ENCODE results near the gene TRIO.

Gene TRIO

DNA sequence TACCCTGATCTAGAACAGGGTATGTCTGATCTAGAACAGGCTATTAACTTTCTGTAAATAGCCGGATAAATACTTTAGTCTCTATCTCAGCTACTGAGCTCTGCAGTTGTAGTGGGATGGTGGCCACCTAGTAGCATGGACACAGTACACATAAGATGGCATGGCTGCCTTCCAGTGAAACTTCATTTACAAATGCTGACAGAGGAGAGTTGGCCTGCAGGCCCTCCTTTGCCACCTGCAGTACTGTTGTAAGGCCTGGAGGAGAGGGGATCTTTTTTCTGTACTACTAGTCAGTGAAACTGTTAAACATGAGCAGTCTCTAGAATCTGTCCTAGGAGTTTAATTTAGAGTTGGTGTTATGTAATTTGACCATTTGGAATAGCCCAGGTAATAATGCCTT is 86.0 kb downstream of the TRIO start:
- DNase-seq = no peak

- DNase-seq = no peak
These were observed 86.6 kb downstream of the TRIO start for GRCh38 chr5:14229734-14230133.

DNA sequence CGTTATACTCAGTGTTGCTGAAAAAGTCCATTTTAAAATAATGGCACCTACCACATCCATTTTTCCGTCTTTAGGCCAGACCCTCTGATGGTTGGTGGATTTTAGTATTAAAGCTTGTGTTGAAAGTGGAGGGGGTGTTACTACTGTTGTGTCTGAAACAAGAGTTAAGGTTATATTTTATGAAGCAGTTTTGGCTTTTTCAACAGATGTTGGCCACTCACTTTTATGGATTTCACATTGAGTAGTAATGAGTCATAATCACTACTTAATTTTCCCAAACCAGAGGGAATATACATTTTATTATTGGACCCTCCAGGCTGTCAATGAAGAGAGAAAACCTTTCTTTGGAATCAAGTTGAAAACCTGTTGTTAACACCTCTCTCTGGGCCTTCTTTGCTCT is 88.0 kb downstream of the TRIO start:
- DNase-seq = no peak

GRCh38 chr5:14231890-14232289 is 88.7 kb downstream of the TRIO start:
- DNase-seq = no peak

DNA sequence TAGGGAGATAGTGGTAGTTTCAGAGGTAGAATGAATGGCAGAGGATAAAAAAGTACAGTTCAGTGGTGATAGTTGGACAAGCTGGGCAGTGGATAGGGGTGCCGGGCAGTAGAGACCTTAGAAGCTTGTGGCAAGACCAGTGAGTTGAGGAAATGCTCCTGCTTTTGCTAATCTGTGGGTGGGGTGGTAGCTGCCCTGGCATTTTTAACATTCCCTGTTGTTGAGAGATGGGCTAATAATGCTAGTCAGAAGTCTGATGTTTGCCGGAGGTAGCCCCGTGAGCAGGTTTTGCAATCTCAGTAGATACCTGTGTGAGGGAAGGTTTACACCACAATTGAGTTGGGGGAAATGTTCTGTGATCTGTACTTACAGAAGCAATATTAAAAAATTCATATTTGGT is 91.1 kb downstream of the TRIO start:
- no peak for DNase-seq

- DNase-seq = no peak
These were observed 92.7 kb downstream of the TRIO start for GRCh38 chr5:14235872-14236271.

GRCh38 chr5:14236757-14237156 is 93.6 kb downstream of the TRIO start:
- no peak for DNase-seq

DNA sequence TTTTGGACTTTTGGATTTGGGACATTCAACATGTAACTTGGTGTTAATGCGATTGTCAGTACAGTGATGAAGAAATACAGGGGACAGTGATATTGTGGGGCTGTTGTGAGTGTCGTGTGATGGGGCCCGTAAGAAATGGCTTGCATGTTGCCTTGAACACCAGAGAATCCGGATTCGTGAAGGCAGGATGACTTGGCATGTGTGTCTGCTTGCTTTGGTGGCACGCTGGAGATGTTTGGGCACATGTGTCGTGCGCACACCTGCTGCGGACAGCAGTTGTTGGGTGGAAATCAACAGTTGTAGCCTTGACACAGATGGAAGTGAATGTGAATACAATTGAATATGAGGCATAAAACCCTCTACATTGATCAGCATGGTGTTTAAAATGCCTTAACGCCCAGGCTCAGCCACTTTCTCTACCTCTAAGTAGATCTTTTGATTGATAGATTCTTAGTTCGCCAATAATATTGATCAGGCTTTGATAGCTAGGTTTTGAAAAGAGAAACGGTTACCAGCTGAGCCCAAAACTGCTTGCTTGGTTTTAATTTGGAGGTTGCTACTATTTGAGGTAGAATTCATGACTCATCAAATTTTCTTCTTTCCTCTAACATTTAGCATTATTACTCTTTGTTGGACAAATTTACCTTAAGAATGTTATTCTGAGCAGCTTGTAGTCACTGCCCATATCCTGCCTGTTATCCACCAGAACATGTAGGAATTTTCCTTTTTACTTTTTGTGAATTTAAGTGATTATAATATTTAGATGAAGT is 94.4 kb downstream of the TRIO start:
- DNase-seq = no peak

DNA sequence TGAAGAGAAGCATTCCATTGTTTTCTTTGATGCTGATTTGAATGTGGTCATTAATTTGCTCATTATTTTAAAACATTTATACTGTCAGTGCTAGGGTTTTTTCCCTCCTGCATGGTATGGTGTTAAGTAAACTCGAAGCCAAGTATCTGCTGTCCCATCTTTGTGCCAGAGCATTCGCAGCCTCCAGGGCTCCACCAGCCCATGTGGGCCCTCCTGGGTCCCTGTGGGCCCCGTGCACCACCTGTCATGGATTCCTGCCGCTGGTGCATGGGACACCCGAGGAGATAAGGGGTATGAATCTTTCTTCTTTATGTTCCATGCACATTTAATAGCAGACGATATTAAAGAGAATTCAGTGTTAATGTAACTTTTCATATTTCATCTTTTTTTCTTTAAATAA is 95.1 kb downstream of the TRIO start:
- no peak for DNase-seq

DNA sequence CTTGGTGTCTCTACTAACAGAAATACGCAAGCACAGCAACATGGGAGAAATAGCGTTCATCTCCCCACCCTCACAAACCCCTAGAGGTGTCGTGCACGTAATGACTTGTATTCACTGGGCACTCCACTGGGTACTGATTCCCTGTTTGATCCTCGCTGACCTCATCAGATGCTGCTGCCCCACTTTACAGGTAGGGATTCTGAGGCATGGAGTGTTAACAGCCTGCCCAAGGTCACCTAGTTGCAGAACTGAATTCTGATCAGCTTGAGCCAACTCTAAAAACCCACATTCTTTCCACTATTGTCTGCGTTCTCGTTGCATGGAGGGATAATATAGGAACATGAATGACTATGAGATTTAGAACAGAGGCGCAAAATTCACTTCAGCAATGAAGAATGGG is 96.3 kb downstream of the TRIO start:
- no peak for DNase-seq

DNA sequence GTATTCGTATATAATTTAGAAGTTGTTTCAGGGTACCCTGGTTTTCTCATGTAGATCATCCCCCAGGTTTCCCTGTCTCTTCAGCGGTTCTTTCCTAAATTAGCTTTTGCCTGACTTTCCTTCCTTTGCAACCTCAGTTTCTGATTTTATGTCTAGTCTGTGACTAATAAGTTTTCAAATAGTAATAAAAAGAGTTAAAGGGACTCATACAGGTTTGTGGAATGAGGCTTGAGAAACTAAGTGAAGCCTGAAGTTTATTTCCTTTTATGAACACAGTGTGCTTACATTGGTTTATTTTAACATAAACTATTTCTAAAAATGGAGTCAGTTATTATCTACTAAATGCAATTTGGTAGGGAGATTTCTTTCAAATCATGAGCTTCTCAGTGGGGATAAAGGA is 96.8 kb downstream of the TRIO start:
- no peak for DNase-seq

- no peak for DNase-seq
These were observed 97.2 kb downstream of the TRIO start for GRCh38 chr5:14240359-14240758.

GRCh38 chr5:14241141-14241540 is 98.0 kb downstream of the TRIO start:
- no peak for DNase-seq

GRCh38 chr5:14242447-14242846 is 99.3 kb downstream of the TRIO start:
- DNase-seq = no peak

DNA sequence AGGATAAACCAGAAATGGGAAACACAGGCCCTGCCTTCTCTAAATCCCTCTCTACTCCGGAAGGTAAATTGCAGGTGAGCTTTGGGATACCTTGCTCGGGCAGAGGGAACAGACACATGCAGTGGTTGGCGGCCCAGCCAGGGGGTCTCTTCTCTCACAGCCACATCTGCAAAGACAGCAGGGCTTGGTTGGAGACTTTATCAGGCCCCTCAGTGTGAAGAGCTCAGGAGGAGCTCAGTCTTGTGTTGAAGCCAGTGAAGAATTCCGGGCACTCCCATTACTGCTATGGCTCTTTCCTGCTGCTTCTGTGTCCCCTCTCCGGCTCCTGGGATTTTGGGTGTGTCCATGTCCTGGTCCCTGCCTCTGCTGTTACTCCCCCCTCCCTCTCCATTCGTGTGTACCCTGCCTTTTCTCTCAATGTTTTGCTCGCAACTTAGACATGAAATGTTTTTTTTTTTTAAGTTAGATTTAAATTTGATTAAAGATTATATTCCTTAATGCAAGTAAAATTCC is 99.8 kb downstream of the TRIO start:
- DNase-seq = no peak

GRCh38 chr5:14243766-14244165 is 100.6 kb downstream of the TRIO start:
- DNase-seq = no peak

- DNase-seq = no peak
These were observed 101.6 kb downstream of the TRIO start for GRCh38 chr5:14244721-14245120.

DNA sequence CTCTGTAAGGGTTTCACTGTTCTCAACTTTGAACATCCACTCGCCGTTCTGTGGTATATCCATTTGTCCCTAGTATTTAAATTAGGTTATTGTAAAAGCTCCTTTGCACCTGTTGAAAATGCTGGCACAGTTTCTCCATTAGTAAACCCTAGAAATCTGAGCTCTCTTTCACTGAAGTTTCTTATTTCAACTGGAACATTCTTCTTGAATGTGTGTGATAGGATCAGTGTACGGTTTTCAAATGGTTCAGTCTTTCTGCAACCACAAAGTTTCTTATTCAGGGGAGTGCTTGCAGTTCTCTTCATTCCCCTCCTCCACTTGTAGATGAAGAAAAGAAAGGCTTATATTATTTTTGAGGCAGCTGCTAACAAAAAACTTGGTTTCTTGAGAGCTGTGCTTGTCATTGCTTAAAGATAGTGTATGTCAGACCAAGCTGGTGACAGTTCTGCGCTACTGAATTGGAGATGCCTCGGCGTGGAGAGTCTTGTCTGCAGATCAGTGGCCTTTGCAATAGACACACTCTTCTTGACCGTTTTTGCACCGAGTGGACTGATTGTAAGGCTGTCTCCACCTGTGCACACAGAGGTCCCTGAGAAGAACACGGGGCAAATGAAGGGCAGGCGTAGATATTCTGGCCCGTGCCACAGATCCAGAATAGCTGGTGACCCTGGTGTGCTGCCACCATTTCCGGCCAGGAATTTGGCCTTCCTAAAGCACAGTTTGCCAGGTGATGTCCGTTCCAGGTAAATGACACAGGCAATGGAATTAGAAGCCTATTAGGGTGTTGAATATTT is 102.2 kb downstream of the TRIO start:
- no peak for DNase-seq

DNA sequence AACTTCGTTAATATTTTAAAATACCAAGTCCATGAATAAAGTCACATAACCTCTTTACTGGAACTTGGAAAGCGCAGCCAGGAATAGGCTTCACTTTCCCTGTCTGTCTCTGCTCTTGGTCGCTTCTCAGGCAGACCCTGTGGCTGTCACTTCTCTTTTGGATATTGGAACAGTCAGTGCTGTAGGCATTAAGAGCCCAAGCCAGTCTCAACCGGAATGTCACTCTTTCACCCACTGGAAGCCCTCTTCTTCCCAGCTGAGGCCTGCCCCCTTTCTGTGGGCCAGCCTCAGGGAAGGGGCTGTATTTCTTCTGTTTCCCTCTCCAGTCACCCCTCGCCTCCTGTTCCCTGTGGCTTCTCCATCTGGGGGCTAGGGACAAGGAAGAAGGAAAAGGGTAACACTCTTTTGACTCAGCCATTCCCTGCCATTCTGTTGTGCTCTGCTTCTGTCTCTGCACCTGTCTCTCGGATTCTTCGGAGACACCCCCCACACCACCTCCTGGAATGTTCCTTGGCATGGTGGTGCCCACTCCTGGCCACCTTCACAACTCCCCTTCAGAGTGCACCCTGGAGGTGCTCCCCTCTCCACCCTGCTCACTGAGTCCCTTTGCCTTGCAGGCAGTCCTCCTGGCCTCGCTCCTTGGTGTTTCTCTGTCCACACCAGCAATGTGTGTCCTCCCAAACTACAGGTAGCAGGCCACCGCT is 103.4 kb downstream of the TRIO start:
- DNase-seq = no peak

DNA sequence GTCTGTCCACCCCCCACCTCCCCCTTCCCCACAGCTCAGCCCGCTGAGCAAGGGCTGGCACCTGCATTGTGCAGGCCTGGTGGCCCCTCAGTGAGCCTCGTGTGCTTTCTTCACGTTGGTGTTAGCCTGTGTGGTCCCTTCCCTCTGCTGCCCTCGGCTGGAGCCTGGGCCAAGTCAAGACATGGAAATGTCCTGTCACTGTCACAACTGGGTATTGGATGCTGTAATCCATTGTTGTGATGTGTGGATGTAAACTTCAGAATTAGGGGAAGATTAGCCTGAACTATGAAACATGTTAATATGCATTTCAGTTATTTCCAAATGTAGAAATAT is 103.9 kb downstream of the TRIO start:
- no peak for DNase-seq

DNA sequence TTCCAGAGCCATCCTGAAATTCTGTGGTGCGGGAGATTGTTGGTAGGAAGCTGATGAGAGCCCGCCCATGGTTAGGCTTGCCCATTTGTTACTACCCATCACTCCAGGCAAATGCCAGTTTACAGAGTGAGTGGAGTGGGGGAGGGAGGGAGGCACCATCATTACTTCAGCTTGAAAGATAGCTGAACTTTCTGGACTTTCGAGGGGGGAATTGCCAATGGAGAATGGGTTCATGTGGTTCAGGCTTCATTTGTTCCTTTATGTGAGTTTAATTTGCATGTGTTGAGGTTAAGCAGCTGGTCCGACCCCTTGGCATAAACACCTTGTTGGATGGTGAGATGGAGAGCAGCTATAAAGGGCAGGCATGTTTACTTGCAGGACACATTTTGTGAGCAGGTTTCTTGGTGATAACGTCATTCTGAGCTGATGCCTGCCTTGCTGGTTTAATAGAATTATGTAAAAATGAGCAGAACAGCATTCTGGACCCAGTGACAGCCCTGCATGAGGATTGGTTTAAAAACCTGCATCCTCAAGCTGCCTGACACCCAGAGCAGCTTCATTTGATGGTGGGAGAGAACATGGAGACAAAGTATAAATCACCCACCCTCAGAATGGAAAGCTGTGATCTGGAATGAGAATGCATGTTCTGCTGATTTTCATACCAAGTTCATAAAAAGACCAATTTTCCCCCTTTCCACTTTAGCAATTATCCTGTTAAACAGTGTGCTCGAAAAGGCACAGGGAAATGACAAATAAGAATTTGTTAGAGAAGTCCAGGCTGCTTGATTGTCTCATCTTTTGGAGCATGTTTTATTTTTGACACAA is 106.3 kb downstream of the TRIO start:
- no peak for DNase-seq

- no peak for DNase-seq
These were observed 107.0 kb downstream of the TRIO start for GRCh38 chr5:14250084-14250695.

Measured in T-helper 1 cell (primary cell).